Measurements from ENCODE around the gene TBX2. TPM values are rescaled to one million over a fixed set of nuclear protein-coding genes. Genes with fewer than 3 reads are reported as not detected.
A peak's percentile ranks its signal among the peaks of the same experiment; 100 is the strongest.

The TBX2 gene
- total and polyA plus RNA-seq, 2 of the 13 experiments (the other 11 are each of a cell fraction or from before 2014, with no cell fraction given): 2.8 to 15.3 TPM

DNA sequence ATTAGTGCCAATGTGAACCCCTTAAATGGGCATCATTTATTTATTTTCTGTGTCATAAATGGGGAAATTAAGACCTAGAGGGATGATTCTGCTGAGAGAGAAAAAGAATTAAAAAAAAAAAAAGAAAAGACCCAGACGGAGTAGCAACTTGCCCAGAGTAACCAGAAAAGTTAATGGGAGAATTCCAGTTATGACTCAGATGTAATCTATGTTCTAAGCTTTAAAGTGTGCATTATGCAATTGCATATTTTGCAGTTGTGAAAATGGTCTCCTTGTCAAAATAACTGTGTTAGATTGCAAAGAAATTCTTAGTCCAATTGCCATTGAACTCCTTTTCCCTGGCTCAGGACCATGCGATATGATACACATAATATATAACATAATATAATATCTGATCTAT lies 38.6 kb upstream of the TBX2 start (continued):
- no peak for TF ChIP-seq CENPBD1 (CRISPR knock-in tag; IDR thresholded peaks at IDR 0.05; ENCODE audit: borderline replicate concordance, low read depth)
- TF ChIP-seq ZNF83 (CRISPR knock-in tag; IDR thresholded peaks at IDR 0.05; ENCODE audit: borderline replicate concordance): no peak
- TF ChIP-seq MLXIP (CRISPR knock-in tag; IDR thresholded peaks at IDR 0.05; ENCODE audit: borderline replicate concordance): no peak

- DNase-seq (ENCODE audit: low spot score): no peak
- ChIA-PET POLR2A (interaction anchor here (1.1 to 6.3 kb wide), 6 partner anchors 11 to 41 kb away, joined by 3 to 56 read pairs (median 14); partner anchors contain the start of gene TBX2), CTCF (ENCODE audit: low intra/inter-chr PET ratio, low total read pairs) (no interaction called here)
- intact Hi-C loops (cut with micrococcal nuclease; ENCODE audit: unreplicated experiment): loop anchor here (2.0 kb wide), 1 partner anchor 26 kb away; no protein-coding TSS in a partner anchor
- FAIRE-seq: no peak
- no peaks in the 10 kb centered on the region for H4K20me1 ChIP-seq (ENCODE audit: insufficient read depth, low read length)
- in situ Hi-C loops (cut with HindIII; ENCODE audit: extremely low pct_ligation_motif_present, low pct_unique_long_range_greater_than_20kb): no loop called here
- no peaks in the 10 kb centered on the region for H3K79me2 ChIP-seq (ENCODE audit: insufficient read depth, low read length)
- no peak overlapping the region for H2AFZ ChIP-seq (ENCODE audit: low read length)
- 88% methylated on average over 5 of the region's 5 CpGs for WGBS (ENCODE audit: low lambda C conversion rate)
- ATAC-seq: no peak
- peak overlapping the region in 1 of 3 experiments; percentile 46; a peak in 1 of 6 replicates for H3K4me3 ChIP-seq (replicated peaks in 1 of 3; ENCODE audit: insufficient read depth in 1 of 3, low read depth in 2 of 3, low read length in 3 of 3)
- BruUV-seq (replicated peaks): no TSS peak
- peaks cover 99% of the 10 kb centered on the region for H3K4me1 ChIP-seq (ENCODE audit: insufficient read depth, low read length)
- peak overlapping the region; percentile 67 for H3K9ac ChIP-seq (ENCODE audit: insufficient read depth, low read depth, low read length)
- H3K9me3 ChIP-seq (ENCODE audit: low read length): no peaks in the 10 kb centered on the region
- no peaks in the 10 kb centered on the region for H3K36me3 ChIP-seq (replicated peaks in 1 of 2; ENCODE audit: control insufficient read depth in 1 of 2, insufficient read depth in 2 of 2, low read length in 2 of 2)
- peak overlapping the region; percentile 77 for H3K4me2 ChIP-seq (ENCODE audit: low read depth, low read length)
- H3K27ac ChIP-seq (ENCODE audit: extremely low read length, insufficient read depth, low read length): peak overlapping the region; percentile 89
- no peaks in the 10 kb centered on the region for H3K27me3 ChIP-seq (ENCODE audit: control insufficient read depth in 1 of 2, insufficient read depth in 2 of 2, low read length in 2 of 2)
- TF ChIP-seq ZFP1 (CRISPR knock-in tag; IDR thresholded peaks at IDR 0.05) (no peak), PHF8 (CRISPR knock-in tag; IDR thresholded peaks at IDR 0.05) (0 out of 2 replicates have a peak, but pooled peaks have one; percentile 23), CBFB (CRISPR knock-in tag; IDR thresholded peaks at IDR 0.05) (0 out of 2 replicates have a peak, but pooled peaks have one; percentile 34), MIXL1 (CRISPR knock-in tag; IDR thresholded peaks at IDR 0.05) (no peak), PATZ1 (CRISPR knock-in tag; IDR thresholded peaks at IDR 0.05) (0 out of 2 replicates have a peak, but pooled peaks have one; percentile 6), PBX3 (CRISPR knock-in tag; IDR thresholded peaks at IDR 0.05; ENCODE audit: borderline replicate concordance) (no peak), HMG20A (CRISPR knock-in tag; IDR thresholded peaks at IDR 0.05; ENCODE audit: borderline replicate concordance) (no peak), ZNF772 (CRISPR knock-in tag; IDR thresholded peaks at IDR 0.05) (0 out of 2 replicates have a peak, but pooled peaks have one; percentile 30), ZNF749 (CRISPR knock-in tag; IDR thresholded peaks at IDR 0.05; ENCODE audit: borderline replicate concordance) (no peak), THAP9 (CRISPR knock-in tag; IDR thresholded peaks at IDR 0.05; ENCODE audit: borderline replicate concordance) (peak; percentile 79; the same call in 1 of the 2 replicates)
Measured at GRCh38 chr17:61362396-61362795, 37.2 kb upstream of the TBX2 start.
